Measurements from ENCODE around the gene DLEU7.

Gene DLEU7

DNA sequence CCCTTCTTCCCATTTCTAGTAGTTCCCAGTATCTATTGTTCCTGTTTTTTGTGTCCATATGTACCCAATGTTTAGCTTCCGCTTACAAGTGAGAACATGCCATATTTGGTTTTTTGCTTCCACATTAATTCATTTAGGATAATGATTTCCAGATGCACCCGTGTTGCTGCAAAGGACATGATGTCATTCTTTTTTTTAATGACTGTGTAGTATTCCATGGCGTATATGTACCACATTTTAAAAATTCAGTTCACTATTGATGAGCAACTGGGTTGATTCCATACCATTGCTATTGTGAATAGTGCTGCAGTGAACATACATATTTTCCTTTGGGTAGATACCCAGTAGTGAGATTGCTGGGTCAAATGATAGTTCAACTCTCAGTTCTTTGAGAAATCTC is 50.5 kb downstream of the DLEU7 start:
- no peak for ATAC-seq
- TF ChIP-seq GLIS3 (CRISPR knock-in tag; IDR thresholded peaks at IDR 0.05), result no peak
- no peak for TF ChIP-seq BACH2 (CRISPR knock-in tag; IDR thresholded peaks at IDR 0.05; ENCODE audit: borderline replicate concordance)
- TF ChIP-seq, protein P1, sequence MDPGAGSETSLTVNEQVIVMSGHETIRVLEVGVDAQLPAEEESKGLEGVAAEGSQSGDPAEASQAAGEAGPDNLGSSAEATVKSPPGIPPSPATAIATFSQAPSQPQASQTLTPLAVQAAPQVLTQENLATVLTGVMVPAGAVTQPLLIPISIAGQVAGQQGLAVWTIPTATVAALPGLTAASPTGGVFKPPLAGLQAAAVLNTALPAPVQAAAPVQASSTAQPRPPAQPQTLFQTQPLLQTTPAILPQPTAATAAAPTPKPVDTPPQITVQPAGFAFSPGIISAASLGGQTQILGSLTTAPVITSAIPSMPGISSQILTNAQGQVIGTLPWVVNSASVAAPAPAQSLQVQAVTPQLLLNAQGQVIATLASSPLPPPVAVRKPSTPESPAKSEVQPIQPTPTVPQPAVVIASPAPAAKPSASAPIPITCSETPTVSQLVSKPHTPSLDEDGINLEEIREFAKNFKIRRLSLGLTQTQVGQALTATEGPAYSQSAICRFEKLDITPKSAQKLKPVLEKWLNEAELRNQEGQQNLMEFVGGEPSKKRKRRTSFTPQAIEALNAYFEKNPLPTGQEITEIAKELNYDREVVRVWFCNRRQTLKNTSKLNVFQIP (CRISPR knock-in tag; IDR thresholded peaks at IDR 0.05; ENCODE audit: borderline replicate concordance, low read depth), result no peak
- no peak for TF ChIP-seq CSDC2 (CRISPR knock-in tag; IDR thresholded peaks at IDR 0.05)
- no peak for TF ChIP-seq ARNTL (CRISPR knock-in tag; IDR thresholded peaks at IDR 0.05; ENCODE audit: borderline replicate concordance, low read depth)
- TF ChIP-seq ZNF8 (CRISPR knock-in tag; IDR thresholded peaks at IDR 0.05), result peak; percentile 92

DNA sequence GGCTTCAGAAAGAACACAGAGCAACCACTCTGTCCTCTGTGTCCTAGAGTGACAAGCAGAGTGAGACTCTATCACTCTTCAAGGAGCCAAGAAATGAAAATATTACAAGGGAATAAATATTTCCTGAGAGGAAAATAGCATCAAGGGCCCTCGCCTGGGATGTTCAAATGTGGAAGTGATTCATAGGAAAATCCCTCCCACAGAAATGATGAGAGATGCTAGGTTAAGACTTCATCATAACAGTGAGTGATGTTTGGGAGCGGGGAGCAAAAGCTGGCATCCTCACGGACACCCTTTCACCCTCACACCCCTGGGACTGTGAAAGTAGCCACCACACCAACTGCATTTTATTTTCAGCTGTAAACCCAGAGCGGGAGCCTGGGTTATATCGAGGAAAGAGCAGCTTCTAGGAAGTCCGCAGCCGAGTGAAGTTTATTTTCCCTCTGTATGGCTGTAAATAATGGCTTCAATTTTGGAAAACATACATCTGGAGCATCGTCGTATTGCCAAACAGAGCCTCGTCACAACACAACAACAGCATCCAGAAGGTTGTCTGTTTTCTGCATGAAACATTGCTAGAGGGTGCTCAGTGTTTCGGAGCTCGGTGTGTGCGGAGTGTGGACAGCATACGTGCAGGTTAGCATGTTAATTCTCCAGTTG is 54.8 kb downstream of the DLEU7 start:
- no peak for TF ChIP-seq ISL1 (CRISPR knock-in tag; IDR thresholded peaks at IDR 0.05)
- TF ChIP-seq, protein P2, sequence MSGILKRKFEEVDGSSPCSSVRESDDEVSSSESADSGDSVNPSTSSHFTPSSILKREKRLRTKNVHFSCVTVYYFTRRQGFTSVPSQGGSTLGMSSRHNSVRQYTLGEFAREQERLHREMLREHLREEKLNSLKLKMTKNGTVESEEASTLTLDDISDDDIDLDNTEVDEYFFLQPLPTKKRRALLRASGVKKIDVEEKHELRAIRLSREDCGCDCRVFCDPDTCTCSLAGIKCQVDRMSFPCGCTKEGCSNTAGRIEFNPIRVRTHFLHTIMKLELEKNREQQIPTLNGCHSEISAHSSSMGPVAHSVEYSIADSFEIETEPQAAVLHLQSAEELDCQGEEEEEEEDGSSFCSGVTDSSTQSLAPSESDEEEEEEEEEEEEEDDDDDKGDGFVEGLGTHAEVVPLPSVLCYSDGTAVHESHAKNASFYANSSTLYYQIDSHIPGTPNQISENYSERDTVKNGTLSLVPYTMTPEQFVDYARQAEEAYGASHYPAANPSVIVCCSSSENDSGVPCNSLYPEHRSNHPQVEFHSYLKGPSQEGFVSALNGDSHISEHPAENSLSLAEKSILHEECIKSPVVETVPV (CRISPR knock-in tag; IDR thresholded peaks at IDR 0.05), result no peak
- no peak for ATAC-seq

DNA sequence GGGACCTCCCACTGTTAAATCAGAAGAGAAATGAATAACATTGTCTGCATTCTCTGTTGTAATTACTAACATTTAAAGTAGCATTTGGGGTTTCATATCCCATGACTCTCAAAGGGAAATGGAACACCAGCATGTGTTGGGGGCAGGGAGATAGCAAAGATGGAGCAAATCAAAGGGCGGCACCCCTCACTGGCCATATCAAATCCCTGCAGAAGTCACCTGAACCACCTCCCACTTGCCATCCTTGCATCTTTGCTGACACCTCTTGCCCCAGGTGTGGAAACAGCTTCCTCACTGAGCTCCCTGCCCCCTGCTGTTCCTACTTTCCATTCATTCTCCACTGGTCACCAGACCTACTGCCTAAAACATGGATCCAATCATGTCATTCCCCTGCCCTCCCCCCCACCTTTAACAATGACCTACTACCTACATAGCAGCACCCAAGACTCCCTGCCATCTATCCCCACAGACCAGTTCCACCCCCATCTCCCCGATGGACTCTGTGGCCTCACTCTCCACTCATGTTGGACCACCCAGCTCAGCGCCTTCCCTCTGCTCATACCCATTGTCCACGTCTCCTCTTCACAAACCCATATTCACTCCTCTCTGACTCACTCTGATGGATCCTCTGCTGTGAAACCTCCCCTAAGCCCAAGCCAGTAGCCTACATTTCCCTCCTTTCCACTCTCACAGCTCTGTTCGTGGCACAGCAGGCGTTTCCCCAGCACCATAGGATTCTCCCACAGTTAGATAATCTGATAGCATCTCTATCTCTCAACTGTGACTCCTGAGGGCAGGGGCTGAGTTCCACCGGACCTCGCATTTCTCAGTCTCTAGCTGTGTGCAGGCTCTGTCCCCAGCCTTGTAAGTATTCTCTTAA is 55.9 kb downstream of the DLEU7 start:
- no peak for TF ChIP-seq RARB (CRISPR knock-in tag; IDR thresholded peaks at IDR 0.05)
- TF ChIP-seq, protein P3, sequence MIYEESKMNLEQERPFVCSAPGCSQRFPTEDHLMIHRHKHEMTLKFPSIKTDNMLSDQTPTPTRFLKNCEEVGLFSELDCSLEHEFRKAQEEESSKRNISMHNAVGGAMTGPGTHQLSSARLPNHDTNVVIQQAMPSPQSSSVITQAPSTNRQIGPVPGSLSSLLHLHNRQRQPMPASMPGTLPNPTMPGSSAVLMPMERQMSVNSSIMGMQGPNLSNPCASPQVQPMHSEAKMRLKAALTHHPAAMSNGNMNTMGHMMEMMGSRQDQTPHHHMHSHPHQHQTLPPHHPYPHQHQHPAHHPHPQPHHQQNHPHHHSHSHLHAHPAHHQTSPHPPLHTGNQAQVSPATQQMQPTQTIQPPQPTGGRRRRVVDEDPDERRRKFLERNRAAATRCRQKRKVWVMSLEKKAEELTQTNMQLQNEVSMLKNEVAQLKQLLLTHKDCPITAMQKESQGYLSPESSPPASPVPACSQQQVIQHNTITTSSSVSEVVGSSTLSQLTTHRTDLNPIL (CRISPR knock-in tag; IDR thresholded peaks at IDR 0.05; ENCODE audit: low read depth), result no peak
- TF ChIP-seq GLIS3 (CRISPR knock-in tag; IDR thresholded peaks at IDR 0.05), result no peak
- TF ChIP-seq ISL1 (CRISPR knock-in tag; IDR thresholded peaks at IDR 0.05), result no peak
- TF ChIP-seq, protein P2 (CRISPR knock-in tag; IDR thresholded peaks at IDR 0.05), result no peak
- TF ChIP-seq ZNF8 (CRISPR knock-in tag; IDR thresholded peaks at IDR 0.05), result no peak

DNA sequence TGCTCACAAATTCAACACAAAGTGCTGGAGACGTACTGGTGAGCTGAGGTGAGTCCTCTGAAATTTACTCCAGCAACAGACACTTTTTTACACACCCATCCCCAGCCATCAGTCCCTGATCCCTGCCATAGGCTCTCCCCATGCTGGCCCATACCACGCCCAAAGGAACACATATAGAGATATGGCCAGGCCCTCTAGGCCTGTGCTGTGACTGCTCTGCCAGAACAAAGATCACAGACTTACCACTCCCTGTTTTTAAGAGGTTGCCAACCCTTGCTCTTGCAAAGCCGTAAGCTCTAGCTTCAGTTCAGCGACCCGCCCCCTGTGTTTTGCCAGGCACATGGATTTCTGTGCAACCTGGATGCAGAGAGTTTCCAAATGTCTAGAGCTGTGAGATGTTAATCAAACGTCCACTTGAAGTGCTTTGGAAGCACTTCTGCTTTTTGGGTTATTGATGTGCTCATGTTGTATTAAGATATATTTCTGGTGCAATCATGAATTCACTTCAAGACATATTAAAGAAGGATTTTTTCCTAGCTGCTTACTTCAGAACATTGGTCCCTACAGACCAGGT is 59.7 kb downstream of the DLEU7 start:
- no peak for ATAC-seq
- TF ChIP-seq, protein P2 (CRISPR knock-in tag; IDR thresholded peaks at IDR 0.05), result no peak

More for the DNA sequence above, 55.9 kb downstream of the DLEU7 start:
- no peak for ATAC-seq

DNA sequence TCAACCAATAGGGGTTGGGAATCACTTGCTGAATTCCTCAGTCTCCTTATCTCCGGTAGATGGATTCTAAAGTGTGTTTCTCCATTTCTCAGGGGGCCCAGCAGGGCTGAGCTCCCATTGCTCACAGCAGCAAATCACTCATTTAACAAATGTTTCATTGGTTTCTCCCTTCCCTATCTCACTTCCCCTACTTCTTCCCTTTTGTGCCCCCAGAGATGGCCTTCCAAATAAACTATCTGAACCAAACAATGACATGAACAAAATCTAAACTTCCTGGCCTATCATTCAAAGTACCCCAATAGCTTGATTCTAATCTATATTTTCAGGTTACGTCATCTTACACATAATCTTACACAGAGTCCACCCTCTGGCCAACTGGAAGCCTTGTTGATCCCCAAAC is 60.4 kb downstream of the DLEU7 start:
- ATAC-seq, result no peak
- no peak for TF ChIP-seq ZFP30 (CRISPR knock-in tag; IDR thresholded peaks at IDR 0.05)

DNA sequence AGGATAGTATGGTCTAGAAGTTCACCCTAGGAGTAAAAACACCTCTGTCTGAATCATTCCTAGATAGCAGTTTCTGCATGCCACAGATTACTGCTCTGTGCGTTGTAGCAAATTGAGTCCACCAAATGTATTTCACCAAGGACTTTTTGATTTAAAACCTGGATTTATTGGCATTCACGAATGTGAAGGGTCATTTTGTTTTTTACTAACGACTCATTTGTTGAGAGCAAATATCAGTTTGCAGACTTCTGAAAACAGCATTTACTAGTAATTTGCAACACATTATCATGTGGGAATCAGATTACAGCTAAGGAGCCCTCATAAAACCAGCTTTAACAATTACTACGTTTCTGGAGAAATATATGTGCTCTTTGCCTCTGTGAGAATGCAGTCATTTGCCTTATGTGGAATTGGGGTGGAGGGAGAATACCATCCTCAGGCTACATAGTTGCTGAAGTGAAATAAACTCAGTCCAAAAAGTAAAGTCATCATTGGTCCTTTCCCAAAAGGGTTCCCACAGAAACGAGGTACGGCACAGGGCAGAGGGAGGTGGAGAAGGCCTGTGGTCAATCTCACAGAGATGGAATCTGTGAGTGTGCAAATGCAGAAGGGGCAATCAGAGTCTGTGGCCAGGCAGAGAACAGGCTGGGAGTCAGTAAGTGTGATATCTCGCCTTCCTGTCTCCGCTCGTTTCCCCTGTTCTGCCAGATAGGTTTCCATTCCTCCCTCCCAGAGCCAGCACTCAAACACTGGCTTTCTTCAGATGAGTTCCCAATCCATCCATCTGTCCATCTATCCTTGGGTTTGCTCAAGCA is 63.1 kb downstream of the DLEU7 start:
- ATAC-seq, result no peak
- TF ChIP-seq RARB (CRISPR knock-in tag; IDR thresholded peaks at IDR 0.05) (no peak), ZNF565 (CRISPR knock-in tag; conservative IDR thresholded peaks at IDR 0.05; ENCODE audit: low read depth) (no peak), PPARA (CRISPR knock-in tag; IDR thresholded peaks at IDR 0.05; ENCODE audit: borderline replicate concordance) (no peak), ISL1 (CRISPR knock-in tag; IDR thresholded peaks at IDR 0.05) (no peak), SNAI2 (CRISPR knock-in tag; IDR thresholded peaks at IDR 0.05) (no peak), ZNF8 (CRISPR knock-in tag; IDR thresholded peaks at IDR 0.05) (no peak), TCF4 (CRISPR knock-in tag; IDR thresholded peaks at IDR 0.05; ENCODE audit: borderline replicate concordance) (no peak), ARNTL (CRISPR knock-in tag; IDR thresholded peaks at IDR 0.05; ENCODE audit: borderline replicate concordance, low read depth) (no peak), CSDC2 (CRISPR knock-in tag; IDR thresholded peaks at IDR 0.05) (no peak), GLIS3 (CRISPR knock-in tag; IDR thresholded peaks at IDR 0.05) (no peak), BACH2 (CRISPR knock-in tag; IDR thresholded peaks at IDR 0.05; ENCODE audit: borderline replicate concordance) (no peak)
- TF ChIP-seq, protein P4, sequence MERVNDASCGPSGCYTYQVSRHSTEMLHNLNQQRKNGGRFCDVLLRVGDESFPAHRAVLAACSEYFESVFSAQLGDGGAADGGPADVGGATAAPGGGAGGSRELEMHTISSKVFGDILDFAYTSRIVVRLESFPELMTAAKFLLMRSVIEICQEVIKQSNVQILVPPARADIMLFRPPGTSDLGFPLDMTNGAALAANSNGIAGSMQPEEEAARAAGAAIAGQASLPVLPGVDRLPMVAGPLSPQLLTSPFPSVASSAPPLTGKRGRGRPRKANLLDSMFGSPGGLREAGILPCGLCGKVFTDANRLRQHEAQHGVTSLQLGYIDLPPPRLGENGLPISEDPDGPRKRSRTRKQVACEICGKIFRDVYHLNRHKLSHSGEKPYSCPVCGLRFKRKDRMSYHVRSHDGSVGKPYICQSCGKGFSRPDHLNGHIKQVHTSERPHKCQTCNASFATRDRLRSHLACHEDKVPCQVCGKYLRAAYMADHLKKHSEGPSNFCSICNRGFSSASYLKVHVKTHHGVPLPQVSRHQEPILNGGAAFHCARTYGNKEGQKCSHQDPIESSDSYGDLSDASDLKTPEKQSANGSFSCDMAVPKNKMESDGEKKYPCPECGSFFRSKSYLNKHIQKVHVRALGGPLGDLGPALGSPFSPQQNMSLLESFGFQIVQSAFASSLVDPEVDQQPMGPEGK (CRISPR knock-in tag; IDR thresholded peaks at IDR 0.05; ENCODE audit: borderline replicate concordance), result no peak
- TF ChIP-seq, protein P3 (CRISPR knock-in tag; IDR thresholded peaks at IDR 0.05; ENCODE audit: low read depth), result no peak

Measured in SK-N-SH treated with all-trans-retinoic acid at 6 μM for 48 hours (cell line).